HUES48 (cell line): ENCODE results near the gene HS6ST3.

Source experiments
- H3K27ac ChIP-seq: one replicate; pipeline ENCODE4 v1.7.0; 2013; ENCODE audit warnings: low read depth, low read length, inconsistent platforms
- H3K27me3 ChIP-seq: 2 replicates; pipeline ENCODE4 v1.6.1; 2013; ENCODE audit warnings: mild to moderate bottlenecking, low read length; ENCODE audit not compliant: control insufficient read depth, insufficient read depth
- H3K36me3 ChIP-seq: 2 replicates; pipeline ENCODE4 v1.6.1; 2013; ENCODE audit warnings: low read length; ENCODE audit not compliant: control insufficient read depth, insufficient read depth
- H3K4me1 ChIP-seq: 2 replicates; pipeline ENCODE4 v1.6.1; 2013; ENCODE audit warnings: mild to moderate bottlenecking, low read length; ENCODE audit not compliant: control insufficient read depth, insufficient read depth
- H3K4me3 ChIP-seq: 2 replicates; pipeline ENCODE4 v1.5.1; 2013; ENCODE audit warnings: mild to moderate bottlenecking, low read depth, low read length
- H3K9ac ChIP-seq: 2 replicates; pipeline ENCODE4 v1.6.1; 2013; ENCODE audit warnings: mild to moderate bottlenecking, low read depth, low read length, moderate library complexity
- H3K9me3 ChIP-seq: 2 replicates; pipeline ENCODE4 v1.6.1; 2013; ENCODE audit warnings: low read length; ENCODE audit not compliant: control insufficient read depth, insufficient read depth

The HS6ST3 gene

GRCh38 chr13:96248103-96248502, 158.2 kb downstream of the HS6ST3 start:
- no peaks in the 10 kb centered on the region for H3K27me3 ChIP-seq
- no peak overlapping the region for H3K27ac ChIP-seq
- H3K9me3 ChIP-seq = no peaks in the 10 kb centered on the region
- H3K36me3 ChIP-seq = no peaks in the 10 kb centered on the region
- H3K4me3 ChIP-seq = no peak overlapping the region
- peaks cover 22% of the 10 kb centered on the region for H3K4me1 ChIP-seq
- no peak overlapping the region for H3K9ac ChIP-seq

GRCh38 chr13:96248996-96249395, 159.1 kb downstream of the HS6ST3 start:
- Histone ChIP-seq H3K36me3 (no peaks in the 10 kb centered on the region), H3K4me3 (no peak overlapping the region), H3K27ac (no peak overlapping the region), H3K4me1 (peaks cover 22% of the 10 kb centered on the region), H3K27me3 (no peaks in the 10 kb centered on the region), H3K9ac (no peak overlapping the region), H3K9me3 (no peaks in the 10 kb centered on the region)

GRCh38 chr13:96252903-96253302, 163.0 kb downstream of the HS6ST3 start:
- Histone ChIP-seq H3K4me3 (no peak overlapping the region), H3K9ac (no peak overlapping the region), H3K36me3 (no peaks in the 10 kb centered on the region), H3K27me3 (no peaks in the 10 kb centered on the region), H3K9me3 (no peaks in the 10 kb centered on the region), H3K4me1 (peaks cover 13% of the 10 kb centered on the region), H3K27ac (no peak overlapping the region)

- H3K4me3 ChIP-seq = no peak overlapping the region
- H3K4me1 ChIP-seq = peaks cover 6% of the 10 kb centered on the region
- no peak overlapping the region for H3K9ac ChIP-seq
- H3K27ac ChIP-seq = no peak overlapping the region
- H3K36me3 ChIP-seq = no peaks in the 10 kb centered on the region
- H3K27me3 ChIP-seq = no peaks in the 10 kb centered on the region
- H3K9me3 ChIP-seq = no peaks in the 10 kb centered on the region
Measured at GRCh38 chr13:96273196-96273595, 183.3 kb downstream of the HS6ST3 start.

- H3K9me3 ChIP-seq = no peaks in the 10 kb centered on the region
- H3K36me3 ChIP-seq = no peaks in the 10 kb centered on the region
- H3K27me3 ChIP-seq = no peaks in the 10 kb centered on the region
- H3K4me1 ChIP-seq = peaks cover 6% of the 10 kb centered on the region
- no peak overlapping the region for H3K27ac ChIP-seq
- H3K4me3 ChIP-seq = no peak overlapping the region
- H3K9ac ChIP-seq = no peak overlapping the region
Measured at GRCh38 chr13:96274046-96274445, 184.1 kb downstream of the HS6ST3 start.

- H3K27ac ChIP-seq = no peak overlapping the region
- H3K9me3 ChIP-seq = no peaks in the 10 kb centered on the region
- no peak overlapping the region for H3K4me3 ChIP-seq
- no peaks in the 10 kb centered on the region for H3K27me3 ChIP-seq
- H3K36me3 ChIP-seq = no peaks in the 10 kb centered on the region
- H3K4me1 ChIP-seq = 0 out of 2 replicates have a peak, but pooled peaks cover 2% of the 10 kb centered on the region
- H3K9ac ChIP-seq = no peak overlapping the region
Measured at GRCh38 chr13:96279904-96280303, 190.0 kb downstream of the HS6ST3 start.

GRCh38 chr13:96284971-96285370, 195.1 kb downstream of the HS6ST3 start:
- H3K27ac ChIP-seq = no peak overlapping the region

GRCh38 chr13:96285729-96286128, 195.8 kb downstream of the HS6ST3 start:
- no peaks in the 10 kb centered on the region for H3K36me3 ChIP-seq
- H3K27ac ChIP-seq = no peak overlapping the region
- H3K4me3 ChIP-seq = no peak overlapping the region
- no peak overlapping the region for H3K9ac ChIP-seq
- H3K27me3 ChIP-seq = no peaks in the 10 kb centered on the region
- no peaks in the 10 kb centered on the region for H3K9me3 ChIP-seq
- peaks cover 7% of the 10 kb centered on the region; the same call in 1 of the 2 replicates for H3K4me1 ChIP-seq

More at GRCh38 chr13:96284971-96285370, 195.1 kb downstream of the HS6ST3 start:
- no peak overlapping the region for H3K9ac ChIP-seq
- H3K4me3 ChIP-seq = no peak overlapping the region
- no peaks in the 10 kb centered on the region for H3K9me3 ChIP-seq
- no peaks in the 10 kb centered on the region for H3K36me3 ChIP-seq
- H3K27me3 ChIP-seq = no peaks in the 10 kb centered on the region
- peaks cover 7% of the 10 kb centered on the region; the same call in 1 of the 2 replicates for H3K4me1 ChIP-seq

GRCh38 chr13:96294930-96295881, 205.3 kb downstream of the HS6ST3 start:
- peaks cover 54% of the 10 kb centered on the region for H3K4me1 ChIP-seq
- peak overlapping the region; percentile 46 for H3K4me3 ChIP-seq
- peak overlapping the region; percentile 41; the same call in 1 of the 2 replicates for H3K9ac ChIP-seq
- peak overlapping the region; percentile 91 for H3K27ac ChIP-seq
- no peaks in the 10 kb centered on the region for H3K36me3 ChIP-seq
- H3K27me3 ChIP-seq = no peaks in the 10 kb centered on the region
- H3K9me3 ChIP-seq = no peaks in the 10 kb centered on the region

GRCh38 chr13:96297360-96297759, 207.5 kb downstream of the HS6ST3 start:
- H3K27me3 ChIP-seq = no peaks in the 10 kb centered on the region
- no peak overlapping the region for H3K27ac ChIP-seq
- peaks cover 54% of the 10 kb centered on the region for H3K4me1 ChIP-seq
- H3K9ac ChIP-seq = no peak overlapping the region
- H3K4me3 ChIP-seq = no peak overlapping the region
- no peaks in the 10 kb centered on the region for H3K36me3 ChIP-seq
- H3K9me3 ChIP-seq = no peaks in the 10 kb centered on the region

- Histone ChIP-seq H3K36me3 (no peaks in the 10 kb centered on the region), H3K9me3 (no peaks in the 10 kb centered on the region), H3K4me3 (no peak overlapping the region), H3K4me1 (peaks cover 46% of the 10 kb centered on the region), H3K9ac (no peak overlapping the region), H3K27me3 (no peaks in the 10 kb centered on the region), H3K27ac (no peak overlapping the region)
Measured at GRCh38 chr13:96299235-96299634, 209.3 kb downstream of the HS6ST3 start.
